ENCODE data around the gene IGFN1.

- no peak for TF ChIP-seq CTCF (conservative IDR thresholded peaks at IDR 0.05; ENCODE audit: low read depth in 2 of 2)
- no peak for TF ChIP-seq EZH2 (IDR thresholded peaks at IDR 0.05; ENCODE audit: low read depth, unreplicated experiment)
- TF ChIP-seq REST (IDR thresholded peaks at IDR 0.05; ENCODE audit: unreplicated experiment): no peak
- TF ChIP-seq CREB1 (CRISPR knock-in tag; IDR thresholded peaks at IDR 0.05; ENCODE audit: low read depth): no peak
- no peak for TF ChIP-seq EZH2phosphoT487 (IDR thresholded peaks at IDR 0.05; ENCODE audit: unreplicated experiment)
- TF ChIP-seq POLR2AphosphoS5 (IDR thresholded peaks at IDR 0.05; ENCODE audit: low read depth): no peak
- no peak for TF ChIP-seq ZNF331 (CRISPR knock-in tag; IDR thresholded peaks at IDR 0.05; ENCODE audit: low read depth)
- no peak for TF ChIP-seq STAT1 (IDR thresholded peaks at IDR 0.05; ENCODE audit: unreplicated experiment)
- TF ChIP-seq ZNF462 (CRISPR knock-in tag; IDR thresholded peaks at IDR 0.05): no peak
- TF ChIP-seq ZNF114 (CRISPR knock-in tag; IDR thresholded peaks at IDR 0.05): no peak
- TF ChIP-seq NANOG (IDR thresholded peaks at IDR 0.05; ENCODE audit: borderline replicate concordance): no peak
- no peak for TF ChIP-seq ETS1 (IDR thresholded peaks at IDR 0.05)
- TF ChIP-seq JUNB (IDR thresholded peaks at IDR 0.05; ENCODE audit: unreplicated experiment): no peak
These were observed 7.4 kb upstream of the IGFN1 start for GRCh38 chr1:201183209-201183608.
